Activated CD4-positive, alpha-beta T cell treated with anti-CD3 and anti-CD28 coated beads, Interleukin-2, amount 50 U/mL, for 16 hours (primary cell): ENCODE data around the gene IFI44L.

Experiments
- DNase-seq: peaks from one replicate; pipeline ENCODE4 v3.0.0-alpha.2; 2020

IFI44L gene

GRCh38 chr1:78645723-78646122, 25.5 kb downstream of the IFI44L start:
- no peak for DNase-seq

- no peak for DNase-seq
These were observed 27.0 kb downstream of the IFI44L start for GRCh38 chr1:78647238-78647637.

- peak; percentile 74 for DNase-seq
These were observed 29.4 kb downstream of the IFI44L start, which contains the start of gene IFI44 for GRCh38 chr1:78649628-78650027. Gene IFI44, plus strand, starts transcription at chr1:78649831. Its CDS starts 365 bp downstream, at chr1:78650196.

GRCh38 chr1:78650114-78650660, 29.9 kb downstream of the IFI44L start:
- DNase-seq, result no peak

GRCh38 chr1:78651241-78651640, 31.0 kb downstream of the IFI44L start:
- DNase-seq, result peak; percentile 22

GRCh38 chr1:78652019-78652560, 31.8 kb downstream of the IFI44L start:
- DNase-seq, result no peak

- DNase-seq, result no peak
These were observed 38.7 kb downstream of the IFI44L start for GRCh38 chr1:78658901-78659300.

GRCh38 chr1:78663923-78664322, 43.7 kb downstream of the IFI44L start:
- DNase-seq, result no peak

GRCh38 chr1:78664763-78665162, 44.5 kb downstream of the IFI44L start:
- peak; percentile 20 for DNase-seq

GRCh38 chr1:78665809-78666208, 45.6 kb downstream of the IFI44L start:
- no peak for DNase-seq

GRCh38 chr1:78667939-78668338, 47.7 kb downstream of the IFI44L start:
- no peak for DNase-seq

GRCh38 chr1:78668427-78668826, 48.2 kb downstream of the IFI44L start:
- DNase-seq, result no peak

GRCh38 chr1:78672428-78672827, 52.2 kb downstream of the IFI44L start:
- no peak for DNase-seq

GRCh38 chr1:78673120-78673519, 52.9 kb downstream of the IFI44L start:
- peak; percentile 10 for DNase-seq

- peak; percentile 60 for DNase-seq
These were observed 56.2 kb downstream of the IFI44L start for GRCh38 chr1:78676347-78676982.

GRCh38 chr1:78676993-78677392, 56.7 kb downstream of the IFI44L start:
- no peak for DNase-seq

- no peak for DNase-seq
These were observed 57.5 kb downstream of the IFI44L start for GRCh38 chr1:78677788-78678187.

- DNase-seq, result peak; percentile 16
These were observed 58.1 kb downstream of the IFI44L start for GRCh38 chr1:78678324-78678723.

- DNase-seq, result no peak
These were observed 61.0 kb downstream of the IFI44L start for GRCh38 chr1:78681265-78681664.

- no peak for DNase-seq
These were observed 62.2 kb downstream of the IFI44L start for GRCh38 chr1:78682496-78682895.

- no peak for DNase-seq
These were observed 62.8 kb downstream of the IFI44L start for GRCh38 chr1:78683079-78683478.

GRCh38 chr1:78687315-78687714, 67.1 kb downstream of the IFI44L start:
- no peak for DNase-seq

GRCh38 chr1:78687914-78688313, 67.7 kb downstream of the IFI44L start:
- no peak for DNase-seq

- DNase-seq, result no peak
These were observed 68.4 kb downstream of the IFI44L start for GRCh38 chr1:78688697-78689096.

GRCh38 chr1:78690516-78690915, 70.3 kb downstream of the IFI44L start:
- no peak for DNase-seq
